ENCODE measurements around the gene STARD13. TPM values are rescaled to one million over a fixed set of nuclear protein-coding genes. Genes with fewer than 3 reads are reported as not detected.

STARD13 gene
- total and polyA plus RNA-seq, 2 donors from 2014 or later: 5.1 to 37.2 TPM

- no peak overlapping the region for H3K4me3 ChIP-seq (ENCODE audit: low read length in 3 of 3)
- peaks cover 0 to 13% (median 8%) of the 10 kb centered on the region in 3 donors for H3K4me1 ChIP-seq (ENCODE audit: control insufficient read depth in 2 of 3, insufficient read depth in 2 of 3, low read depth in 1 of 3, low read length in 3 of 3)
- no peak for TF ChIP-seq CTCF (IDR thresholded peaks at IDR 0.05; ENCODE audit: borderline replicate concordance, extremely low read depth, insufficient read depth)
- H3K9ac ChIP-seq (ENCODE audit: low read length in 3 of 3): no peak overlapping the region
- no peaks in the 10 kb centered on the region for H3K9me3 ChIP-seq (ENCODE audit: control insufficient read depth in 2 of 3, insufficient read depth in 1 of 3, low read length in 3 of 3)
- no peak for DNase-seq
- intact Hi-C loops (cut with DNase I): no loop called here
- peaks cover 0 to 16% (median 10%) of the 10 kb centered on the region in 3 donors for H3K36me3 ChIP-seq (ENCODE audit: control insufficient read depth in 2 of 3, insufficient read depth in 3 of 3, low read length in 3 of 3)
- H3K27me3 ChIP-seq (ENCODE audit: control insufficient read depth, insufficient read depth, low read length): no peaks in the 10 kb centered on the region
- FAIRE-seq: no peak
- peak overlapping the region in 1 of 2 donors; percentile 16 for H3K27ac ChIP-seq (ENCODE audit: low read depth in 2 of 2, low read length in 2 of 2)
Measured at GRCh38 chr13:33128134-33128533, 157.4 kb downstream of the STARD13 start.

- Histone ChIP-seq H3K9ac (ENCODE audit: low read length in 3 of 3) (no peak overlapping the region), H3K27ac (ENCODE audit: low read depth in 2 of 2, low read length in 2 of 2) (peak overlapping the region in 1 of 2 donors; percentile 42), H3K27me3 (ENCODE audit: control insufficient read depth, insufficient read depth, low read length) (no peaks in the 10 kb centered on the region), H3K4me3 (ENCODE audit: low read length in 3 of 3) (no peak overlapping the region), H3K9me3 (ENCODE audit: control insufficient read depth in 2 of 3, insufficient read depth in 1 of 3, low read length in 3 of 3) (no peaks in the 10 kb centered on the region), H3K36me3 (ENCODE audit: control insufficient read depth in 2 of 3, insufficient read depth in 3 of 3, low read length in 3 of 3) (peaks cover 0 to 16% (median 10%) of the 10 kb centered on the region in 3 donors), H3K4me1 (ENCODE audit: control insufficient read depth in 2 of 3, insufficient read depth in 2 of 3, low read depth in 1 of 3, low read length in 3 of 3) (peaks cover 4 to 16% (median 8%) of the 10 kb centered on the region in 3 donors)
- TF ChIP-seq CTCF (IDR thresholded peaks at IDR 0.05; ENCODE audit: borderline replicate concordance, extremely low read depth, insufficient read depth): no peak
- intact Hi-C loops (cut with DNase I): no loop called here
- FAIRE-seq (no peak), DNase-seq (peak in 3 of 5 donors; percentile 64 to 85 (median 80))
Measured at GRCh38 chr13:33127009-33127551, 158.5 kb downstream of the STARD13 start.

- Histone ChIP-seq H3K4me1 (ENCODE audit: control insufficient read depth in 2 of 3, insufficient read depth in 2 of 3, low read depth in 1 of 3, low read length in 3 of 3) (peaks cover 4 to 16% (median 8%) of the 10 kb centered on the region in 3 donors), H3K9ac (ENCODE audit: low read length in 3 of 3) (no peak overlapping the region)
Measured at GRCh38 chr13:33125821-33126570, 159.6 kb downstream of the STARD13 start.

More at GRCh38 chr13:33125821-33126570, 159.6 kb downstream of the STARD13 start:
- H3K27me3 ChIP-seq (ENCODE audit: control insufficient read depth, insufficient read depth, low read length): no peaks in the 10 kb centered on the region
- DNase-seq: peak in 3 of 5 donors; percentile 48 to 84 (median 80)
- H3K27ac ChIP-seq (ENCODE audit: low read depth in 2 of 2, low read length in 2 of 2): peak overlapping the region; percentile 7 to 83
- H3K36me3 ChIP-seq (ENCODE audit: control insufficient read depth in 2 of 3, insufficient read depth in 3 of 3, low read length in 3 of 3): peaks cover 0 to 16% (median 8%) of the 10 kb centered on the region in 3 donors
- no peak for TF ChIP-seq CTCF (IDR thresholded peaks at IDR 0.05; ENCODE audit: borderline replicate concordance, extremely low read depth, insufficient read depth)
- H3K4me3 ChIP-seq (ENCODE audit: low read length in 3 of 3): no peak overlapping the region
- intact Hi-C loops (cut with DNase I): no loop called here
- H3K9me3 ChIP-seq (ENCODE audit: control insufficient read depth in 2 of 3, insufficient read depth in 1 of 3, low read length in 3 of 3): no peaks in the 10 kb centered on the region
- FAIRE-seq: peak; percentile 3
